Bronchial epithelial cell (primary cell): Measurements from ENCODE around the gene SPAG16. TPM values are rescaled to one million over a fixed set of nuclear protein-coding genes. Genes with fewer than 3 reads are reported as not detected.

Experiments
- DNase-seq: peaks from one replicate; pipeline ENCODE4 v3.0.0-alpha.2; 2010; ENCODE audit warnings: low read depth
- FAIRE-seq: peaks from 2 replicates; lab custom pipeline; 2011; peaks lifted over from hg19 to GRCh38; lab: Jason Lieb, UNC
- H3K27me3 ChIP-seq: 2 replicates; pipeline ENCODE4 v1.5.1; 2011; ENCODE audit warnings: low read length; ENCODE audit not compliant: control insufficient read depth, insufficient read depth
- H3K36me3 ChIP-seq: 2 replicates; pipeline ENCODE4 v1.5.1; 2011; ENCODE audit warnings: low read length; ENCODE audit not compliant: control insufficient read depth, insufficient read depth
- H3K4me3 ChIP-seq: 2 replicates; pipeline ENCODE4 v1.5.1; 2011; ENCODE audit warnings: mild to moderate bottlenecking, low read depth, low read length, control low read depth
- total RNA-seq: library from RNA; depleted of rRNA; stranded (reverse); fragments of >200 nt; gene quantifications from 2 replicates; pipeline ENCODE4 v1.2.1, GENCODE V29; 2014
- TF ChIP-seq, protein P1 (sequence below): IDR thresholded peaks from 2 replicates; pipeline ENCODE4 v1.5.1; 2011; ENCODE audit warnings: mild to moderate bottlenecking, moderate library complexity, low read length, control low read depth, inconsistent platforms; ENCODE audit not compliant: insufficient read depth, severe bottlenecking

Gene SPAG16
- total RNA-seq, 1 donor from 2014 or later, result 10.8 TPM

DNA sequence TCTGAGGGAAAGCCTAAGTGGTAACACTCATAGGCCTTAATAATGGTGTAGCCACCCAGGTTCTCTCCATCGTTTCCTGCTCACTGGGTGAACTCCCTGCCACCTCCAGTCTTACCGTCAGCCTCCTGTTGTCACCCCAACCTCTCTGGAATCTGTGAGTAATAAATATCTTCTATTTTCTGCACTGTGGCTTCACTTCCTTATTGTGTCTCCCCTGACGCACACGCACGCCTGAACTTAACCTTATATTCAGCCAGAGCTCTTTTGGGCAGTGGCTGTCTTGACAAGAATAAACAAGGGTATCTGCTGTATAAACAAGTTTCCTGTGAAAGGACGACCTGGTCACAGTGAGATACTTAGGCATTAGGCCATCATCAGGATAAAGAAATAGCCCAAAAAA is 467.2 kb downstream of the SPAG16 start:
- Histone ChIP-seq H3K27me3 (no peaks in the 10 kb centered on the region), H3K36me3 (no peaks in the 10 kb centered on the region), H3K4me3 (no peak overlapping the region)
- FAIRE-seq, result no peak
- TF ChIP-seq, protein P1, sequence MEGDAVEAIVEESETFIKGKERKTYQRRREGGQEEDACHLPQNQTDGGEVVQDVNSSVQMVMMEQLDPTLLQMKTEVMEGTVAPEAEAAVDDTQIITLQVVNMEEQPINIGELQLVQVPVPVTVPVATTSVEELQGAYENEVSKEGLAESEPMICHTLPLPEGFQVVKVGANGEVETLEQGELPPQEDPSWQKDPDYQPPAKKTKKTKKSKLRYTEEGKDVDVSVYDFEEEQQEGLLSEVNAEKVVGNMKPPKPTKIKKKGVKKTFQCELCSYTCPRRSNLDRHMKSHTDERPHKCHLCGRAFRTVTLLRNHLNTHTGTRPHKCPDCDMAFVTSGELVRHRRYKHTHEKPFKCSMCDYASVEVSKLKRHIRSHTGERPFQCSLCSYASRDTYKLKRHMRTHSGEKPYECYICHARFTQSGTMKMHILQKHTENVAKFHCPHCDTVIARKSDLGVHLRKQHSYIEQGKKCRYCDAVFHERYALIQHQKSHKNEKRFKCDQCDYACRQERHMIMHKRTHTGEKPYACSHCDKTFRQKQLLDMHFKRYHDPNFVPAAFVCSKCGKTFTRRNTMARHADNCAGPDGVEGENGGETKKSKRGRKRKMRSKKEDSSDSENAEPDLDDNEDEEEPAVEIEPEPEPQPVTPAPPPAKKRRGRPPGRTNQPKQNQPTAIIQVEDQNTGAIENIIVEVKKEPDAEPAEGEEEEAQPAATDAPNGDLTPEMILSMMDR, result no peak
- no peak for DNase-seq

DNA sequence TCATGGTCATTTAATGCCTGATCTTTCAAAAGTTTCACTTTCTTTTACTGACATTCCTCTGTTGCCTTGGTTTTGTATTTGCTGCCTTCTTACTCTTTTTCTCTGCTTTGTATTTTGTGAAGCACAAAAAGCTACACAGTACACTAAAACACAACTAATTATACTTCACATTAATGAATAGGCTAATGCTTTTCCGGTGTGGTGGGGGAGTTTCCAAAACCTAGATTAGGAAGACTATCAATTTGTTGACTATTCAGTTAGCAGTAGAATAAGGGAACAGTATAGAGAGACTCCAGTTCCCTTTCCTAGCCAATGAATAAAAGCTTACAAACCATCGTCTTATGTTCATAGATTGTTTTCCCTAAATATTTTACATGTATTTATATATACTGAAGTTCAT is 468.3 kb downstream of the SPAG16 start:
- Histone ChIP-seq H3K36me3 (no peaks in the 10 kb centered on the region), H3K27me3 (no peaks in the 10 kb centered on the region), H3K4me3 (no peak overlapping the region)
- no peak for DNase-seq
- FAIRE-seq, result no peak
- TF ChIP-seq, protein P1, result no peak

DNA sequence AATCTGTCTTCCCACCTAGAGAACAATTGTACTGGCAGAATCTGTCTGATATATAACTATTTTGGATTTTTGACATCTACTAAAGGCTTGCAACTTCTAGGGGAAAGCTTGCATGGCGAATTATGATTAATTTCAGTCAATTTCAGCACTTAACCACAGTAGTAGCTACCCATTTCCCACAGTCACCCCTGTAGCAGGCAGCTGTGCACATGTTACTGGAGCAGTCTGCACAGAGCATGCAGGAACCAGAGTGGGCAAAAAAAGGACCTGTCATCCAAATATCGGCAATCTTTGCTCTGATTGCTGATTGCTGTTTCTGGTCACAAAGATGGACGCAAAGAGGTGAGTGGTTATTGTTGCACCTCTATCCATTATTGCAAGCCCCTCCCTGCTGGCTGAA is 473.3 kb downstream of the SPAG16 start:
- H3K36me3 ChIP-seq, result no peaks in the 10 kb centered on the region
- DNase-seq (no peak), FAIRE-seq (no peak)
- no peak overlapping the region for H3K4me3 ChIP-seq
- no peaks in the 10 kb centered on the region for H3K27me3 ChIP-seq
- TF ChIP-seq, protein P1, result no peak

DNA sequence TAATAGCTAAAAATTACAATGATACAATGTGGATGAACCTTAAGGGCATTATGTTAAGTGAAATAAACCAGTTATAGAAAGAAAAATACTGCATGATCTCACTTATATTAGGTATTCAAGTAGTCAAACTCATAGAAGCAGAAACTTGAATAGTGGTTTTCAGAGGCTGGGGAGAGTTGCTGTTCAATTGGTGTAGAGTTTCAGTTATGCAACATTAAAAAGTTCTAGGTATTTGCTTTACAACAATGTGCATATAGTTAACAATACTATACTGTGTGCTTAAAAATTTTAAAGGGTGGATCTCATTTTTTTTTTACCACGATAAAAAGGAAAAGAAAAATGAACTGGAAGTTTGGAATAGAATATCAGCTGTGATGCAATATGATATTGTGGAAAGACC is 479.1 kb downstream of the SPAG16 start:
- no peaks in the 10 kb centered on the region for H3K27me3 ChIP-seq
- H3K4me3 ChIP-seq, result no peak overlapping the region
- no peak for DNase-seq
- no peak for FAIRE-seq
- TF ChIP-seq, protein P1, result no peak
- H3K36me3 ChIP-seq, result no peaks in the 10 kb centered on the region

DNA sequence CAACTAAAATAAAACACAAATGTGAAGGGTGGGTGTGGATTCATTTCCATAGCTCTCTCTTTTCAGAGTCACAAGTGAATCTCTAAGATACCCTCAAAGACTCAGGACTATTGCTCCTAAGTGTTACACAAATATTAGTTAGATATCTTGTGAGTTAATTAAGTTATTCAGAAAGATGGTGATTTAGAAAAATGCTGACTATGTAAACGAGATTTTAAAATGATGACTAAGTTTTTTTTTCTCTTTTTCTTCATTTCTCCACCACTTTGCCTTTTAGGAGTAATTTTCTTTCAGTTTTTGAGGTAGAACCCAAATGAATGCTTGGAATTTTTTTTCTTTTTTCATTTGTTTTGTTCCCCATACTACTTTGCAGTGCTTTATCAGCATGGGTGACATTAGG is 479.7 kb downstream of the SPAG16 start:
- no peak overlapping the region for H3K4me3 ChIP-seq
- TF ChIP-seq, protein P1, result no peak
- FAIRE-seq (no peak), DNase-seq (no peak)
- no peaks in the 10 kb centered on the region for H3K36me3 ChIP-seq
- no peaks in the 10 kb centered on the region for H3K27me3 ChIP-seq

DNA sequence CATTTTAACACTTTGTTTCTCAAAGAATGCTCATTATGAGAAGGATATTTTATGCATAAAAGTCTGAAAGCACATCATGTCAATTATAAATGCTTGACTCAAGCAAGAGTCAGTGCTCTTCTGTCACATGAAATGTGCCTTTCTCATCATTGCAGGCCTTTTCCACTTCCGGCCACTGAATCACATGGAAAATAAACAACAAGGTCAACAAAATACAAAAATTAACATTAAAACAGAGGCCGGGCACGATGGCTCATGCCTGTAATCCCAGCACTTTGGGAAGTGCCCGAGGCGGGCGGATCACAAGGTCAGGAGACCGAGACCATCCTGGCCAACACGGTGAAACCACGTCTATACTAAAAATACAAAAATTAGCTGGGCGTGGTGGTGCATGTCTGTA is 480.6 kb downstream of the SPAG16 start:
- FAIRE-seq (no peak), DNase-seq (no peak)
- TF ChIP-seq, protein P1, result no peak
- Histone ChIP-seq H3K36me3 (no peaks in the 10 kb centered on the region), H3K4me3 (no peak overlapping the region), H3K27me3 (no peaks in the 10 kb centered on the region)
